GM18858 (cell line): Measurements from ENCODE around the gene NSMF.

ENCODE experiments used
- ATAC-seq: cut with Tn5 transposase; IDR thresholded peaks from one replicate; pipeline ENCODE4 v1.9.1; 2021; ENCODE audit not compliant: unreplicated experiment

NSMF gene

GRCh38 chr9:137448602-137448962 is 10.6 kb downstream of the NSMF start:
- no peak for ATAC-seq

- no peak for ATAC-seq
These were observed 11.2 kb downstream of the NSMF start for GRCh38 chr9:137447722-137448601.

DNA sequence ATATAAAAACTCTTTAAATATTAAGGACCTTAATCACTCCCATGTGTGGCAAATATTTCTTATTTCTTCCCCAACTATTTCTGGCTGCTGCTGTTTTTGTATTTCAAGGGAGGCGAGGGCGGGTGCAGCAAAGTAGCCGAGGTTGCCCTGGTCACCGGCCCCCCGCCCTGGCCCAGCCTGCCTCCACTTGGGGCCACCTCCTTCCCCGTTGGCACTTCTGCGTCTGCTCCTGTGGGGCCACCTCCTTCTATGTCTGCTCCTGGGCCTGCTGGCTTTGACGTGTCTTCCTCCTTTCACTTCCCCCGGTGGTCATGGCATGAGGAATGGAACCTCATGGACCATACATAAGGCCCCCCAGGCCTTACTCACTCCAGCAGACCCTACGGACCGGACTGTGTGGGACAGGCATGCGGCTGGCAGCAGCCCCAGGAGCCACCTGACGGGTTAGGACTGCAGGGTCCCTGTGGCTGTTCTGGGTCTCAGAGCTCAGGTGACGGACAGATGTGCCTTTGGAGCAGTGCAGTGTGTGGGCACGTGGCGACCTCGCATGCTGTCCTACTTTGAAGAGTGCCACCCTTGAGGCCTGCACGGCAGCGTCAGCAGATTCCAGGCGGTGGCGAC is 12.2 kb downstream of the NSMF start:
- no peak for ATAC-seq

- no peak for ATAC-seq
These were observed 13.2 kb downstream of the NSMF start for GRCh38 chr9:137445930-137446431.

DNA sequence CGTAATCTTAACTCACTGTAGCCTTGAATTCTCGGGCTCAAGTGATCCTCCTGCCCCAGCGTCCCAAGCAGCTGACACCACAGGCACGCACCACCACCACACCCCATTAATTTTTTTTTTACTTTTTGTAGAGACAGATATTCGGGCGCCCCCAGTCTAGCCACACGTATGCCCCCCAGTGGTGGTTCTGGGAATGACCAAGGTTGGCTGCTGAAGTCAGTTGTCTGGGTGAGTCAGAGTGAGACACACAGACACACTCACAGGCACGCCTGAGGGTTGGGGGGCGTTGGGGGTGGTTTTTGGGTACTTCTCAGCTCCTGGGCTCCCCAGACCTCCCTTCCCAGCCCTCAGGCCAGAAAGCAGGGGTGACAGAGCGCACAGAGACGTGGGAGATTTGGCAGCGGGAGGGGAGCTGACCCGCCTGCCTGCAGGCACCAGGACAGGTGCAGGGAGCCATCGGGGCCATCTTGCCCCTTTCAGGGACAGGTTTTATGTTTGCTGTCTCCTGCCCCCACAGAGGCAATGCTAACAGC is 13.8 kb downstream of the NSMF start:
- ATAC-seq, result no peak

- ATAC-seq, result no peak
These were observed 14.9 kb downstream of the NSMF start for GRCh38 chr9:137444106-137444790.

DNA sequence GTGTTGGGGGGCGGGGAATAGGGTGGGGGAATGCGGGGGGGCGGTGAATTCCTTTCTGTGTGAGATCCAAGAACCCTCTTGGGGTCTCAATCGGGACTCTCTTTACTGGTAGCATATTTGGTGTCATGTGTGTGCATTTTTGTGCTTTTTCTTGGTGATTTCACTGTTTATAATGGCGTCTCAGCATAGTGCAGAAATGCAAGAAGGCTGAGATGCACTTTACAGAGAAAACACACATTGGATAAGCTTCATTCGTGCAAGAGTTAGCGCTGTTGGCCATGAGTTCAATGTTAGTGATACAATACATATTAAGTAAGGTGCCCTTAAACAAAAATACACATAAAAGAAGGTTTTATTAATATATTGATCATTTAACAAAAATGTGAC is 17.2 kb downstream of the NSMF start:
- ATAC-seq, result no peak

- no peak for ATAC-seq
These were observed 17.7 kb downstream of the NSMF start, which contains the start of gene ENTPD8 for GRCh38 chr9:137441289-137441934. Gene ENTPD8, minus strand, starts transcription at chr9:137441357. Its CDS starts 3,072 bp downstream, at chr9:137438285.

GRCh38 chr9:137439158-137439714 is 19.9 kb downstream of the NSMF start:
- ATAC-seq, result no peak

- ATAC-seq, result no peak
These were observed 20.5 kb downstream of the NSMF start for GRCh38 chr9:137438591-137439157.

DNA sequence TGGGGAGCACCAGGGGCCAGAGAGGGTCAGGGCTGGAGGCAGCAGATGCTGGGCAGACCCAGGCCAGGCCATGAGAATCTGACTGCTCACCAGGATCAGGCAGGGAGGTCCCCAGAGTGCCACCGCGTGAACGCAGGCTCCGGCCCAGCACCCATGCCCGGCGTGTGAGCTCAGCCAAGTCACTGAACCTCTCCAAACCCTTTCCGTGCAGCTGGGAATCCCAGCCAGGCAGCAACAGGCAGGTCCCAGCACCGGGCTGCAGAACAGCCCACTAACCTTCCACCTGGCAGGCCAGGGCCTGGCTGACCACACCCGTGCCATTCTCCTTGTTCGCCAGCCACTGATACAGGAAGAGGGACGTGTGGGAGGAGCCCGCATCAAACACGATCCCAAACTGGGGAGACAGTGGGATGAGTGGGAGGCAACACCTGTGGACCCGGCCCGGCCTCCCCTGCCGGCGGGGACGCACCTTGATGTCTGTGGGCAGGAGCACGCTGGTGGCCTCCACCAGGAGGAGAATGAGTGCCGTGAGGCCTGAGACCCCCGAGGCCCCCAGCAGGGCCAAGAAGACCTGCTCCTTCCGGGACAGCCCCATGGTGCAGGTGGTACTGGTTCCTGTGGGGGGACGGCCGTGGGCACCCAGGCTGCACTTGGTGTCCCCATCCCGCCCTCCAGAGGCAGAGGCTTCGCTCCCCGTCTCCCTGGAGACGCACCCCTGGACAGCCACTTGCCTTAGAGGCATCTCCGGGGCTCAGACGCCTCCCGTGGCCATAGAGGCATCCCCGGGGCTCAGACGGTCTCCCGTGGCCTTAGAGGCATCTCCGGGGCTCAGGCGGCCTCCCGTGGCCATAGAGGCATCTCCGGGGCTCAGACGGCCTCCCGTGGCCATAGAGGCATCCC is 21.2 kb downstream of the NSMF start:
- no peak for ATAC-seq

DNA sequence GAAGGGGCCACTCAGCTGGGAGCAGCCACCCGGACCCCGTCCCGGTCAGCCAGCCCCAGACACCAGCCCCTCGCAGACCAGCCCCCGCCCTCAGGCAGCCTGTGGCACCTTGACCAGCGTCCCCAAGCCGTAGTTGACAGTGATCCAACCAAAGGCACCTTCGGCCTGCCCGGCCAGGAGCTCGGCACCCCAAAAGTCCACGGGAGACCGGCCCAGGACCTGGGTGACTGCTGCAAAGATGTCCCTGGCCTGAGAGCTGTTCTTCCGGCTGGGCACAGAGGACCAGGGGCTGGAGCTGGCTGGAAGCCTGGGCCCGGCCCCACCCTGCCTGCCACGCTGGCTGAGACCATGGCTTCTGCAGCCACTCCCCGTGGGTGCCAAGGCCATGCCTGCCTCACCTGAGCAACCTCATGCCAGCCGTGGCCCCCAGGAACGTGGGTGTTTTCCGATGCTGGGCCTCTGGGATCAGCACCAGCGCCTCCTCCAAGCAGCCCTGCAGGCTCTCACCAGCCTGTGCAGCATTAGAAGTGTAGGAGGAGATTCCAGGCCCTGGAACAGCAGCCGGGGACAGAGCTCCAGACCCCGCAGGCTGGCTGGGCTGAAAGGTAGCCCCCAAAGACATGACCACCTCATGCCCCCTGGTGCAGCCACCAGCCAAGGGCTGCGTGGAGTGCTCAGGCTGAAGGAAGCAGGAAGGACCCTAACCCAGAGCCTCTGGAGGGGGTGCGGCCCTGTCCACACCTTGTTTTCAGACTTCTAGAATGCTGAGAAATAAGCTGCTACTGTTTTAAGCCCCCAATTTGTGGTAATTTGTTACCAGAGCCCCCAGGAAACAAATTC is 22.2 kb downstream of the NSMF start:
- no peak for ATAC-seq

- ATAC-seq, result no peak
These were observed 23.0 kb downstream of the NSMF start for GRCh38 chr9:137435980-137436760.

GRCh38 chr9:137435381-137435891 is 23.7 kb downstream of the NSMF start:
- no peak for ATAC-seq

DNA sequence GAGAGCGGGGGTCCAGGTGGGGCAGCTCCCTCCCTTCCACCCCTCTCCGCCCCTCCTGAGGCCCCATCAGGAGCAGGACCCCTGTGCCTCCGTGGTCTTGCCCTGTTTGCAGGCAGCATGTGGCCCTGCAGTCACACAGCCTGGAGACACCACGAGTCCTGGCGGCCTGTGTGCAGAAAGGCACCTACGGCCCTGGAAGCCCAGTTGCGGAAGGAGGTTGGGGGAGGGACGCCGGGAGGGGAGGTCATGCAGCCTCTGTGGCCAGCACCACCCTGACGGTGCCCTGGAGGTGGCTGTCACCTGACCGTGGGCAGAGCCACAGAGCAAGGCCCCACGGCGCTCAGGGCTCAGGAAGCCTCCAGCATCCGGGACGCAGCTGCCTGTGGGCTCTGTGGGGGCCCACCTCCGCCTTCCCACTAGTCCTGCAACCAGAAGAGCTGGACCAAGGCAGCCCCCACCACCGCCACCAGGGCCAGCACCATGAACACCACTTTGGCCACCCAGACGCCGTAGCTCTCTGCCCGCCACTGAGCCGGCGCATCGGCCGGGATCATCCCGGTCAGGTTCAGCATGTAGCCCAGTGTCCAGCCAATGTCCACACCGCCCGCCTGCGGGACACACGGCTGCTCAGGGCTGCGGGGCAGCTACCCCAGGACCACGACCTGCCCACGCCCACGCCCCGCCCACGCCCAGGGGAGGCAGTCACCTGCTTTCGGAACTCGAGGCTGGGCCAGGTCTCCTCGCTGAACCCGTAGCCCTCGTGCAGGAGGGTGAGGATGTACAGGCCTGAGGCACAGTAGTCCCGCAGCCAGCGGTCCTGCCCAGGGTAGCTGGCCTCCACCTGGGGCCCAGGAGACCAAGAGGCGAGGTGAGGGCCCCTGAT is 24.4 kb downstream of the NSMF start:
- no peak for ATAC-seq

DNA sequence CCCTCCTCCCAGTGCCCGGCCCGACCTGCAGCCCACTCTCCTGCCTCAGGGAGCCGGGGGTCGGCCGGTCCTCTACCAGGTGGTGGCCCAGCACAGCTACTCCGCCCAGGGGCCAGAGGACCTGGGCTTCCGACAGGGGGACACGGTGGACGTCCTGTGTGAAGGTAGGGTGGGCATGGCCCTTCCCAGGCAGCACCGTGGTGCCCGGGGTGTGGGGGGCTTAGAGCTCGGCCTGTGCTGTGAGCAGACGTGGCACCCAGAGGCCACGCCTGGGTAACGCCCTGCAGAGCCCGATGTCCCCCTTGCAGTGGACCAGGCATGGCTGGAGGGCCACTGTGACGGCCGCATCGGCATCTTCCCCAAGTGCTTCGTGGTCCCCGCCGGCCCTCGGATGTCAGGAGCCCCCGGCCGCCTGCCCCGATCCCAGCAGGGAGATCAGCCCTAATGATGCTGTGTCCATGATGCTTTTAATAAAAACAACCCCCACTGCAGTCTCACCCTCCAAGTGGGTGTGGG is 25.2 kb downstream of the NSMF start:
- no peak for ATAC-seq
